ENCODE results near the gene AHRR. TPM values are rescaled to one million over a fixed set of nuclear protein-coding genes. Genes with fewer than 3 reads are reported as not detected.

AHRR gene
- total and polyA plus RNA-seq, 9 of the 15 experiments (the other 6 are each of a cell fraction or from before 2014, with no cell fraction given): 0.06 to 1.6 (median 0.75) TPM; not detected in 1

- TF ChIP-seq MECOM (CRISPR knock-in tag; IDR thresholded peaks at IDR 0.05) (no peak), ZNF175 (CRISPR knock-in tag; IDR thresholded peaks at IDR 0.05; ENCODE audit: low read depth) (no peak), MAZ (CRISPR knock-in tag; conservative IDR thresholded peaks at IDR 0.05 in 1 of 2, IDR thresholded peaks at IDR 0.05 in 1 of 2) (0 out of 4 replicates have a peak, but pooled peaks of 1 of the 2 experiments have one; percentile 19), ZNF583 (CRISPR knock-in tag; IDR thresholded peaks at IDR 0.05) (peak; percentile 78; the same call in 1 of the 2 replicates), TEAD4 (IDR thresholded peaks at IDR 0.05; ENCODE audit: low read length) (no peak), TEAD4 (CRISPR knock-in tag; IDR thresholded peaks at IDR 0.05; ENCODE audit: borderline replicate concordance) (0 out of 2 replicates have a peak, but pooled peaks have one; percentile 58), ZBTB43 (CRISPR knock-in tag; IDR thresholded peaks at IDR 0.05) (no peak), IRF9 (tag; IDR thresholded peaks at IDR 0.05) (no peak), SREBF2 (CRISPR knock-in tag; IDR thresholded peaks at IDR 0.05) (no peak), CREB3 (tag; conservative IDR thresholded peaks at IDR 0.05; ENCODE audit: low read depth) (0 out of 2 replicates have a peak, but pooled peaks have one; percentile 49), GMEB1 (CRISPR knock-in tag; IDR thresholded peaks at IDR 0.05) (peak; percentile 44), ZSCAN29 (IDR thresholded peaks at IDR 0.05) (no peak), ZBTB7A (IDR thresholded peaks at IDR 0.05; ENCODE audit: borderline replicate concordance, control insufficient read depth, low read depth, low read length) (no peak), BCL6 (CRISPR knock-in tag; IDR thresholded peaks at IDR 0.05) (0 out of 2 replicates have a peak, but pooled peaks have one; percentile 19), E4F1 (CRISPR knock-in tag; IDR thresholded peaks at IDR 0.05; ENCODE audit: borderline replicate concordance) (no peak), SP1 (CRISPR knock-in tag; IDR thresholded peaks at IDR 0.05) (no peak), E2F4 (CRISPR knock-in tag; IDR thresholded peaks at IDR 0.05; ENCODE audit: low read depth) (no peak)
Measured at GRCh38 chr5:415928-416635, 94.6 kb downstream of the AHRR start (continued).
